ENCODE measurements around the gene ZNF211. TPM values are rescaled to one million over a fixed set of nuclear protein-coding genes. Genes with fewer than 3 reads are reported as not detected.

The ZNF211 gene
- polyA plus RNA-seq, 1 donor (not counting 4 experiments of a cell fraction or from before 2014, with no cell fraction given): 15.5 TPM

GRCh38 chr19:57637379-57637778 is 4.4 kb downstream of the ZNF211 start:
- H3K9me3 ChIP-seq (ENCODE audit: control insufficient read depth, low read depth, low read length): peaks cover 8% of the 10 kb centered on the region
- H3K27me3 ChIP-seq (ENCODE audit: control insufficient read depth, extremely low read depth, insufficient read depth, low read length): no peaks in the 10 kb centered on the region
- TF ChIP-seq EZH2 (IDR thresholded peaks at IDR 0.05; ENCODE audit: low read length) (no peak), CTCF (optimal IDR thresholded peaks at IDR 0.05 in 1 of 3, IDR thresholded peaks at IDR 0.05 in 1 of 3, conservative IDR thresholded peaks at IDR 0.05 in 1 of 3; ENCODE audit: extremely low read depth in 1 of 3, insufficient read depth in 2 of 3, low read length in 3 of 3) (no peak)
- no peaks in the 10 kb centered on the region for H4K20me1 ChIP-seq (ENCODE audit: control insufficient read depth, extremely low read depth, insufficient read depth, low read length)
- no peak for DNase-seq (ENCODE audit: low read depth, low spot score)
- no peak overlapping the region for H3K9ac ChIP-seq (ENCODE audit: control insufficient read depth, extremely low read depth, insufficient read depth, low read length)
- H3K9me1 ChIP-seq (ENCODE audit: control insufficient read depth, extremely low read depth, insufficient read depth, low read length): no peaks in the 10 kb centered on the region
- dilution Hi-C loops (cut with MboI; ENCODE audit: extremely low pct_ligation_motif_present, low sequenced_read_pairs): no loop called here
- no peak overlapping the region for H3K4me3 ChIP-seq (ENCODE audit: control insufficient read depth in 2 of 3, extremely low read depth in 1 of 3, insufficient read depth in 2 of 3, low read depth in 1 of 3, low read length in 3 of 3)
- peaks cover 15% of the 10 kb centered on the region for H3K79me2 ChIP-seq (ENCODE audit: control insufficient read depth, insufficient read depth, low read length)
- H3K4me1 ChIP-seq (ENCODE audit: control insufficient read depth, extremely low read depth, insufficient read depth, low read length): peaks cover 11% of the 10 kb centered on the region
- H3K4me2 ChIP-seq (ENCODE audit: control insufficient read depth, extremely low read depth, insufficient read depth, low read depth, low read length): no peak overlapping the region
- H2AFZ ChIP-seq (ENCODE audit: control insufficient read depth, low read length): no peak overlapping the region
- H3K27ac ChIP-seq (ENCODE audit: control insufficient read depth, insufficient read depth, low read length): no peak overlapping the region
- FAIRE-seq: no peak
- peaks cover 16 to 27% of the 10 kb centered on the region in 2 experiments for H3K36me3 ChIP-seq (ENCODE audit: control insufficient read depth in 2 of 2, extremely low read depth in 1 of 2, insufficient read depth in 2 of 2, low read length in 2 of 2)

DNA sequence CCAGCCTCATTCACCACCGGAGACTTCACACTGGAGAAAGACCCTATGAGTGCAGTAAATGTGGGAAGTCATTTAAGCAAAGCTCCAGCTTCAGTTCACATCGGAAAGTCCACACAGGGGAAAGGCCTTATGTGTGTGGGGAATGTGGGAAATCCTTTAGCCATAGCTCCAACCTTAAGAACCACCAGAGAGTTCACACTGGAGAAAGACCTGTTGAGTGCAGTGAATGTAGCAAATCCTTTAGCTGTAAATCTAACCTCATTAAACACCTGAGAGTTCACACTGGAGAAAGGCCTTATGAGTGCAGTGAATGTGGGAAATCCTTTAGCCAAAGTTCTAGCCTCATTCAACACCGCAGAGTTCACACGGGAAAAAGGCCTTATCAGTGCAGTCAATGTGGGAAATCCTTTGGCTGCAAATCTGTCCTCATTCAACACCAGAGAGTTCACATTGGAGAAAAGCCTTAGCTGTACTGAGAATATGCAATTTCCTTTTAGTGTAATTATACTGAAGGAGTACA is 8.8 kb downstream of the ZNF211 start:
- TF ChIP-seq EZH2 (IDR thresholded peaks at IDR 0.05; ENCODE audit: low read length) (no peak), CTCF (optimal IDR thresholded peaks at IDR 0.05 in 1 of 3, IDR thresholded peaks at IDR 0.05 in 1 of 3, conservative IDR thresholded peaks at IDR 0.05 in 1 of 3; ENCODE audit: extremely low read depth in 1 of 3, insufficient read depth in 2 of 3, low read length in 3 of 3) (no peak)
- Histone ChIP-seq H4K20me1 (ENCODE audit: control insufficient read depth, extremely low read depth, insufficient read depth, low read length) (no peaks in the 10 kb centered on the region), H2AFZ (ENCODE audit: control insufficient read depth, low read length) (no peak overlapping the region), H3K9me1 (ENCODE audit: control insufficient read depth, extremely low read depth, insufficient read depth, low read length) (no peaks in the 10 kb centered on the region), H3K4me2 (ENCODE audit: control insufficient read depth, extremely low read depth, insufficient read depth, low read depth, low read length) (no peak overlapping the region), H3K79me2 (ENCODE audit: control insufficient read depth, insufficient read depth, low read length) (no peaks in the 10 kb centered on the region), H3K27ac (ENCODE audit: control insufficient read depth, insufficient read depth, low read length) (no peak overlapping the region), H3K4me3 (ENCODE audit: control insufficient read depth in 2 of 3, extremely low read depth in 1 of 3, insufficient read depth in 2 of 3, low read depth in 1 of 3, low read length in 3 of 3) (no peak overlapping the region), H3K27me3 (ENCODE audit: control insufficient read depth, extremely low read depth, insufficient read depth, low read length) (no peaks in the 10 kb centered on the region), H3K4me1 (ENCODE audit: control insufficient read depth, extremely low read depth, insufficient read depth, low read length) (peaks cover 8% of the 10 kb centered on the region), H3K9me3 (ENCODE audit: control insufficient read depth, low read depth, low read length) (peaks cover 8% of the 10 kb centered on the region), H3K9ac (ENCODE audit: control insufficient read depth, extremely low read depth, insufficient read depth, low read length) (no peak overlapping the region), H3K36me3 (ENCODE audit: control insufficient read depth in 2 of 2, extremely low read depth in 1 of 2, insufficient read depth in 2 of 2, low read length in 2 of 2) (peaks cover 16 to 23% of the 10 kb centered on the region in 2 experiments)
- DNase-seq (ENCODE audit: low read depth, low spot score): no peak
- dilution Hi-C loops (cut with MboI; ENCODE audit: extremely low pct_ligation_motif_present, low sequenced_read_pairs): no loop called here
- FAIRE-seq: no peak
